Esophagus muscularis mucosa (tissue), 4 donors: ENCODE measurements around the gene OR6M1.

Source experiments
- CTCF ChIP-seq, 3 experiments: fragments of 200-600 bp in 2 of 3; fragments of 450-650 bp in 1 of 3; sonication (generic) in 2 of 3; IDR thresholded peaks; one replicate each; pipeline ENCODE4 v1.5.1; 2017 to 2019; ENCODE audit warnings: antibody characterized with exemption in 3 of 3, mild to moderate bottlenecking in 2 of 3, moderate library complexity in 1 of 3
- EP300 ChIP-seq: sonication (generic); formaldehyde crosslinking; IDR thresholded peaks from one replicate; pipeline ENCODE4 v1.6.1; 2017; ENCODE audit warnings: antibody characterized with exemption
- POLR2A ChIP-seq: fragments of 450-650 bp; IDR thresholded peaks from one replicate; pipeline ENCODE4 v1.6.1; 2017; ENCODE audit warnings: antibody characterized with exemption, moderate library complexity, mild to moderate bottlenecking, low read depth
- POLR2AphosphoS5 ChIP-seq, 2 donors: sonication (generic); formaldehyde crosslinking; IDR thresholded peaks; one replicate each; pipeline ENCODE4 v1.6.1; 2017; ENCODE audit warnings: antibody characterized with exemption in 2 of 2

DNA sequence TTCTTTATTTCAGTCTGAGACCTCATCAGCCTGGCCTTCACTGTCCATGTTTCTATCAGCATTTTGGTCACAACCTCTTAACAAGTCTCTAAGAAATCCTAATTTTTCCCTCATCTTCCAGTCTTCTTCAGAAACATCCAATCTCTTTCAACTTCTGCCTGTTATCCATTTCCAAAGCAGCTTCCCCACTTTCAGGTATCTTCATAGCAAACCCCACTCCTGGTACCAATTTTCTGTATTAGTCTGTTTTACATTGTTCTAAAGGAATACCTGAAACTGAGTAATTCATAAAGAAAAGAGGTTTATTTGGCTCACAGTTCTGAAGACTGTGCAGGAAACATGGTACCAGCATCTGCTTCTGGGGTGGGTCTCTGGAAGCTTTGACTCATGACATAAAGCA is 43.7 kb downstream of the OR6M1 start:
- no peak for TF ChIP-seq CTCF (IDR thresholded peaks at IDR 0.05)
- no peak for TF ChIP-seq POLR2AphosphoS5 (IDR thresholded peaks at IDR 0.05)
- TF ChIP-seq POLR2A = no peak
- TF ChIP-seq EP300 = no peak
